HG03571 (cell line): ENCODE measurements around the gene ZDHHC17.

Source experiments
- ATAC-seq: cut with Tn5 transposase; IDR thresholded peaks from one replicate; pipeline ENCODE4 v1.9.1; 2021; ENCODE audit not compliant: unreplicated experiment

ZDHHC17 gene

DNA sequence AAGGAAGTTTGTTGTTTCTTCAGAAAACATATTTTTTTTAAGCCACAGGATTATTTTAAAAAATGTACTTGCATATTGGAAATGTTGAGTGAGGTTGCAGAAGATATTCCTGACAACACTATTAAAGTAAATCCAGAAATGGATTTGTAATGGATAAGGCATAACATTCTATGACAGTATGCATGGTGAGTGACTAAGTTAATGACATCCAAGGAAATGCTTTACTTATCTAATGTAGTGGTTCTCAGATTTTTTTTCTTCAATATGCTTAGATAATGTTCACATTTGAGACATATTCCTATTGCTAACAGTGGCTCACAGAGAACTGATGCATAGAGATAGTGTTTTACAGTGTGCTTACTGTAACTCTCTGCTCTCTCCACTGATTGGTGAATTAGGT lies 49.4 kb downstream of the ZDHHC17 start:
- ATAC-seq = no peak

GRCh38 chr12:76813972-76814371 lies 50.1 kb downstream of the ZDHHC17 start:
- no peak for ATAC-seq

- no peak for ATAC-seq
Observed at GRCh38 chr12:76820888-76821482, 57.1 kb downstream of the ZDHHC17 start.

GRCh38 chr12:76830436-76830835 lies 66.5 kb downstream of the ZDHHC17 start:
- no peak for ATAC-seq

DNA sequence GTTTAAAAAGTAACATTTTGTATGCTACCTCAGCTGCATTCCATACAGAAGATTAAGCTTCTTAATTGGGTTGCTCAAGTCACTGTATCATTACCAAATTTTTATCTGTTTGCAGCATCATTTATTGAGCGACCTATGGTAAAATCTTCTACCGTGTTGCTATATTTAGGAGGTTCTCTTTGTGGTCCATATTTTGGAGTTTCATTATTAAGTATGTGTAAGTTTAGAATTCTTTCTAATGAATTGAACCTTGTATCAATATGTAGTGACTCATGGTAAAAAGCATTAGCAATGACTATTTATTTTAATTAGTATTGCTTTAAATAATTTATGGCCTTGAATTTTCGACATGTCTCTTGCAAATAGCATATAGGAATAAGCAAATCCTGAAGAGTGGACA lies 72.7 kb downstream of the ZDHHC17 start:
- ATAC-seq = no peak

- ATAC-seq = no peak
Observed at GRCh38 chr12:76847260-76847659, 83.3 kb downstream of the ZDHHC17 start.

DNA sequence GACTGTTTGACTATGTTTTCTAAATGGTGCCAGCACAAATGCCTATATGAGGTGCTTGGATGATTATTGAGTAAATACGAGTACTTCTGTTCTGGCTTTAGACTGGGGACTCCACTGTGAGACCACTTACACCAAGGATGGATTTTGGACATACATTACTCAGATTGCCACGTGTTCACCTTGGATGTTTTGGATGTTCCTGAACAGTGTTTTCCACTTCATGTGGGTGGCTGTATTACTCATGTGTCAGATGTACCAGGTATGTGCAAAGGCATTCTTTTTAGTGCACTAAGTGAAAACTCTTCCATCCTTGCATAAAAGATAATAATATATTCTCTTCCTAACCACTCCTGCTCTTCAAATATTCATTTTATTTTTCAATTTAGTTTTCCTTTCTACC lies 84.2 kb downstream of the ZDHHC17 start:
- no peak for ATAC-seq

- ATAC-seq = no peak
Observed at GRCh38 chr12:76852106-76852505, 88.2 kb downstream of the ZDHHC17 start.

DNA sequence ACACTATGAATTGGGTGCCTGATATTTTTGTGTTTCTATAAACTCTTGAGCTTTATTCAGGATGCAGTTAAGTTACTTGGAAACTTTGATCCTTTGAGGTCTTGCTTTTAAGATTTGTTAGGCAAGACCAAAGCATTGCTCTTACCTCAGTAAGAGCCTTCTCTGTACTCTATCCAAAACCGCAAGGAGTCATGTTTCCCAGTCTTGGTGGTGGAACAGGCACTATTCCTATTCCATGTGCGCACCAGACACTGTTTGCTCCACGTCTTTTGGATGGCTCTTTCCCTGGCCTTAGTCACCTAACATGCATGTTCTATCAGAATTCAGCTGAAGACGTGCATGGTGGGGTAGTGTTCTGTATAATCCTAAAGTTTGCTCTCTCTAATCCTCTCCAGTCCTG lies 91.4 kb downstream of the ZDHHC17 start:
- no peak for ATAC-seq

DNA sequence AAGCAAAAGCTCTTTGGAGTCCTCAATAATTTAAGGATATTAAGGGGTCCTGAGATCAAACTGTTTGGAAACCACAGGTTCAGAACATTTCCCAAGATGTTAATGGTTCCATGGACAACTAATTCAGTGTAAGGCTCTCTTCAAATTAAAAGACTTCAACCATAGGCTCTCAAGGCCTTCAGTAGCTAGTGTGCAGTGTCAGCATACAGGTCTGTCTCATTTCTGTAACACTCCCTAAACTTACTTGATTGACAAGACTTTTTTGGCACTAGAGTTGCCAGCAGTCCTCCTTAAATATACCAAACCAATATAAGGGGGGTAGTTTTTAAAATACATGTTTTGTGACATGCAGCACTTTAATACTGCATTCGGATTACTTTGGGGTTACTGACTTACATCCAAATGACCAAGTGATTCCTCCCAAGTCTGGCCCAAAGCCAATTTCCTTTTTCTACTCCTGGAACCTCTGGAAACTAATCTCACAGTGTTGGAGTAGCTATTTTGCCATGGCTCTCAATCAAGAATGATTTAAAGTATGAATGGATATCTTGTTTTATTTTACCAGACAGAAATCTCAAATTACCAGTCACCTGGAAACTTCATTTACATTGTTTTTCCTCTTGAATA lies 92.2 kb downstream of the ZDHHC17 start:
- ATAC-seq = no peak

DNA sequence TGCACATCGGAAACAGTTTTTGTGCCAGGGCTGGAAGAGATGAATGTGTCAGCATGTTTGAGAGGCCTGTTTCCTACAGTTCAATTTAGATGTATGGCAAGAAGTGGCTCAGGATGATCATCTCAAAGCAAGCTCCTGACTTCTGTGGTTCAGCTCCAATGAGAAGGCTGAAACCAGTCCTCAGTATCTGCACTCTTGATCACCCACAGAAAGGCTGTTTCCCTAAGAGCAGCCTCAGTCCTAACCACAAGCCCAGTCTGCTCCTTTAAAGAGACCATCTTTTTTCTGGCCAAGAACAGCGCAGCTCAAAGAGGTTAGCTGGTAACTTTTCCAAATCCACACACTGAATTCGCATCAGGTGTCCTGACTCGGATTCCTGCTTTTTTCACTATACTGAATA lies 95.7 kb downstream of the ZDHHC17 start:
- no peak for ATAC-seq

- no peak for ATAC-seq
Observed at GRCh38 chr12:76860256-76860655, 96.3 kb downstream of the ZDHHC17 start.

GRCh38 chr12:76863005-76863670 lies 99.2 kb downstream of the ZDHHC17 start:
- no peak for ATAC-seq

DNA sequence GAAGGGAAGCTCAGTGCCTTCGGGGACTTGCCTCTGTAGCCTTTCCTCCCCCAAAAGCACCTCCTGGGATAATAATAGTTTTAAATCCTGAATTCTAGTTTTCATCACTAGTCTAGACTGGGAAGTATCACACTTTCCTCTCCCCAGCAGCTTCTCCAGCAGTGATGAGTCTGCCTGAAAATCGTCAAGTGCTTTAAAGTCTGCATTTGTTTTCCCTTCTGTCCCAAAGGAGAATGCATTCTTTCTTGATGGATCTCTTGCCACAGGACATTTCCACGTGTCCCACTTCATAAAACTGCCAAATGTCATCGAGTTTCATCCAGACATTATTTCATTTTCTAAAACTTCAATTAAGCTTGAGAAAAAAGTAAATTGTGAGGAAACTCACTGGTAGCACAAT lies 99.9 kb downstream of the ZDHHC17 start:
- no peak for ATAC-seq

- peak; percentile 60 for ATAC-seq
Observed at GRCh38 chr12:76864791-76865400, 101.0 kb downstream of the ZDHHC17 start.

DNA sequence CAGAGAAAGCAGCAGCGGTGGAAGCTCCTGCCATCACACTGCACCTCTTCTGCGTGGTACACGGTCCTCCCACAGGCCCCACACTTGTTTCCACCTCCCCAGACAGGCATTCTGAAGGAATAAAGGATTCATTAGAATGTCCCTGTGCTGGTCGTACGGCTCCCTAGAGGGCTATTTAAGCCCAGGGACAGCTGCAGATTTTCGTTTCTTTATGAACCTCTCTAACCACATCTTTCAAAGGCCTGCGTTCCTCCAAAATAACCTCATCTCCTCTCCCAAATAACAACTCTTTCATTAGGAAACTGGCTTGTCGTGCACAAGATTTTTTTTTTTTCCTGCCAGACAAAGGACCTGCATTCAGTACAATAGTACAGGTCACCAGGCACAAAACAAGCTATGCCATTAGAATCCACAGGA lies 102.2 kb downstream of the ZDHHC17 start:
- no peak for ATAC-seq

DNA sequence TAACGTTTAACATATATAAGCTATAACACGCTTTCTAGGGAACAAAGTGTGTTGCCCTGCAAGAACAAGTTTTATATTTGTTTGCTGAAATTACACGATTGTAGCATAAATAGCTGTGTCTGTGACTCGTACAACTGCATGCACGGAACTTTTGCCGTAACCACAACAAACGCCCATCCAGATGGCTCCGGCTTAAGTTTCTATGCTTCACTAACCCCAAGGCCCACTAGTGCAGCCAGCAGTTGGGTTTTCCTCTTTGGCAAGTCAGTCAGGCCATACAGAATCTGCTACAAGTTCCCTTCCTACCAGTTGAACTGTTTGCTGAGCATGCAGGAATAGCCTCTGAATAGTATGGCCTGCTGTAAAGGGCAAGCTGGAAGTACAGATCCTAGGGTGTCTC lies 102.8 kb downstream of the ZDHHC17 start:
- ATAC-seq = no peak

DNA sequence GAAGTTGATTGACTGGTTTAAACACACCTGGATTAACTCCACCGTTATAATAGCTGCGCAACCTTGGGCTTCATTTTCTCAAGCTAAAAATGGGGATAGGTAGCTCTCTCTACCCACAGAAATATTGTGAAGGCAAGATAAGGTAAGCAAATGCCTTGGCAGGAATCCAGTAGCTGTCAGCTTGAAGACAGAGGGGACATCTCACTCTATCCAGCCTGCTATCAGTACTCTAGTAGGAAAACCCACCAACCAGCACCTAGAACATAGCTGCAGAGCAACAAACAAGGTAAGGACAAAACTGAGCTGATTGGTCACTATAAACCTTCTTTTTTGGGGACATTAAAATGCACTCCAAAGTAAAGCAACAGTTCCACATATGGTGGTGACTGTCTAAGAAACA lies 107.2 kb downstream of the ZDHHC17 start:
- no peak for ATAC-seq

DNA sequence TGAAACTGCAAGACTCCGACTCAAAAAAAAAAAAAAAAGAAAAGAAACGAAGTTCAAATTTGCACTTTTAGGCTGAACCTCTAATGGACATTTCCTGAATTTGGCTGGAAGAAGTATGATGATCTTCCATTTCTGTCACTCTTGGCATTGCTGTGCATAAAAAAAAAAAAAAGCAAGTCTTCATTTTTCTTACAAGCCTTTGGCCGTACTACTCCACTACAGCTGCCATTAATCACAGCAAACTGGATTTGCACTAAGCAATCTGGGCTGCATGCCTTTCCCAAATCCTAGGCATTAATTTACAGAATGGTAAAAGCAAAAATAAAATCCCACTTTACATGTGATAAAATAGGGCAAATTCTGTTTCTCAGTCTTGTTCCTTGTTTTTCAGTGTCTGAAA lies 107.8 kb downstream of the ZDHHC17 start:
- no peak for ATAC-seq

- no peak for ATAC-seq
Observed at GRCh38 chr12:76872415-76872814, 108.5 kb downstream of the ZDHHC17 start.

DNA sequence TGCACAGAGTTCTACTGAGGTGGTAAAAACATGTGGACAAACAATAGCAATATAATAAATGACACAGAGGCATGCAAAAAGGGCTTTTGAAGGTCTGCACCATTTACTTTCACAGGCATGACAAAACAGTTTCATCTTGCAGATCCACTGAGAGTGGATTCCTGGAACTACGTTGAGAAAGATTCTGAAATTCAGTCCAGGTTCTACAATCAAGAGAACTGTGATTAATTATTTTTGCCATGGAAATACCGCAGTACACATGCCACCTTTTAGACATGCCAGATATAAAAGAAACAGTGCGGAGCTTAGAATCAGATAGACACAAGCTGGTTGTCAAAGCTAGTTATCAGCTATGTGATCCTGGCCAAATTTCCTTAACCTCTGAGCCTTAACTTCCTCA lies 110.1 kb downstream of the ZDHHC17 start:
- ATAC-seq = no peak

- ATAC-seq = no peak
Observed at GRCh38 chr12:76874491-76875190, 110.7 kb downstream of the ZDHHC17 start.
